H1 (cell line): Measurements from ENCODE around the gene GALNT18. TPM values are rescaled to one million over a fixed set of nuclear protein-coding genes. Genes with fewer than 3 reads are reported as not detected.

ENCODE experiments used
- CTCF ChIA-PET: fragments of 300-600 bp; sonication (Branson Sonifier 250); formaldehyde crosslinking; loops from one replicate; lab custom pipeline; 2021; ENCODE audit not compliant: partially characterized antibody; lab: Charles Lee
- POLR2A ChIA-PET: fragments of 300-600 bp; sonication (Branson Sonifier 250); formaldehyde crosslinking; loops from one replicate; lab custom pipeline; 2021; ENCODE audit warnings: inconsistent platforms; ENCODE audit not compliant: partially characterized antibody; lab: Charles Lee
- DNase-seq, 2 experiments: peaks; one replicate each; pipeline versions ENCODE4 v3.0.0 to v3.0.0-alpha.2; 2010 to 2022; ENCODE audit warnings: low spot score in 2 of 2, low read depth in 1 of 2, mixed read lengths in 1 of 2
- FAIRE-seq: peaks from 2 replicates; lab custom pipeline; 2011; peaks lifted over from hg19 to GRCh38; lab: Jason Lieb, UNC
- H2AFZ ChIP-seq: 2 replicates; pipeline ENCODE4 v1.8.1; 2012; ENCODE audit warnings: low read length, inconsistent platforms
- H2AK5ac ChIP-seq: 2 replicates; pipeline ENCODE4 v1.6.1; 2013; ENCODE audit warnings: low read depth, low read length
- H2BK120ac ChIP-seq: replicated peaks from 2 replicates; pipeline ENCODE3; 2013; ENCODE audit warnings: low read depth, low read length, inconsistent platforms
- H2BK12ac ChIP-seq: 2 replicates; pipeline ENCODE4 v1.6.1; 2013; ENCODE audit warnings: low read depth, low read length
- H2BK15ac ChIP-seq: 2 replicates; pipeline ENCODE4 v1.6.1; 2013; ENCODE audit warnings: low read length
- H2BK20ac ChIP-seq: 2 replicates; pipeline ENCODE4 v1.6.1; 2013; ENCODE audit warnings: low read length
- H2BK5ac ChIP-seq: 2 replicates; pipeline ENCODE4 v1.6.1; 2013; ENCODE audit warnings: low read depth, low read length
- H3K14ac ChIP-seq: 2 replicates; pipeline ENCODE4 v1.6.1; 2013; ENCODE audit warnings: inconsistent platforms; ENCODE audit not compliant: insufficient read length
- H3K18ac ChIP-seq: 2 replicates; pipeline ENCODE4 v1.6.1; 2013; ENCODE audit warnings: low read length; ENCODE audit errors: extremely low read depth
- H3K23ac ChIP-seq: 2 replicates; pipeline ENCODE4 v1.6.1; 2013; ENCODE audit warnings: inconsistent platforms; ENCODE audit not compliant: insufficient read length
- H3K23me2 ChIP-seq: 2 replicates; pipeline ENCODE4 v1.6.1; 2013; ENCODE audit warnings: low read depth, low read length
- H3K27ac ChIP-seq: 2 replicates; pipeline ENCODE4 v1.6.1; 2011; ENCODE audit warnings: low read depth, low read length, inconsistent platforms
- H3K27me3 ChIP-seq, 4 experiments: replicated peaks in 1 of 4; 1 replicate in 1 of 4; 2 replicates in 3 of 4; pipeline versions ENCODE4 v1.6.1 to v1.8.1; 2011 to 2013; ENCODE audit warnings: low read length in 3 of 4, mild to moderate bottlenecking in 3 of 4, inconsistent platforms in 2 of 4, mixed read lengths in 2 of 4, moderate library complexity in 1 of 4; ENCODE audit not compliant: control insufficient read depth in 3 of 4, insufficient read depth in 3 of 4; ENCODE audit errors: extremely low read depth in 1 of 4
- H3K36me3 ChIP-seq, 4 experiments: 2 replicates each; pipeline versions ENCODE4 v1.6.1 to v1.8.1; 2011 to 2013; ENCODE audit warnings: mild to moderate bottlenecking in 4 of 4, low read length in 3 of 4, moderate library complexity in 2 of 4, control low read depth in 1 of 4, inconsistent platforms in 1 of 4; ENCODE audit not compliant: insufficient read depth in 4 of 4, control insufficient read depth in 2 of 4
- H3K4ac ChIP-seq: replicated peaks from 2 replicates; pipeline ENCODE3; 2013; ENCODE audit warnings: low read length, low read depth, mixed read lengths, inconsistent platforms; ENCODE audit not compliant: insufficient read length
- H3K4me1 ChIP-seq, 4 experiments: replicated peaks in 1 of 4; 1 replicate in 1 of 4; 2 replicates in 3 of 4; pipeline versions ENCODE4 v1.6.1 to v1.8.1; 2011 to 2013; ENCODE audit warnings: low read length in 3 of 4, inconsistent platforms in 2 of 4, mixed read lengths in 1 of 4; ENCODE audit not compliant: insufficient read depth in 4 of 4, control insufficient read depth in 3 of 4
- H3K4me2 ChIP-seq, 2 experiments: 2 replicates each; pipeline versions ENCODE4 v1.6.1 to v1.8.1; 2011 to 2013; ENCODE audit warnings: low read depth in 2 of 2, low read length in 2 of 2, control low read depth in 1 of 2, inconsistent platforms in 1 of 2, mild to moderate bottlenecking in 1 of 2; ENCODE audit not compliant: insufficient read depth in 1 of 2
- H3K4me3 ChIP-seq, 4 experiments: fragments of 200-600, 300-600 bp in 1 of 4; sonication (generic), shearing (Covaris generic), sonication (Bioruptor Twin) in 1 of 4; 2 replicates each; pipeline versions ENCODE4 v1.5.1 to v1.8.1; 2011 to 2016; ENCODE audit warnings: low read length in 4 of 4, low read depth in 3 of 4, control low read depth in 2 of 4, inconsistent platforms in 2 of 4, mild to moderate bottlenecking in 2 of 4, mixed read lengths in 1 of 4, moderate library complexity in 1 of 4; ENCODE audit not compliant: insufficient read depth in 2 of 4; ENCODE audit errors: extremely low read depth in 1 of 4
- H3K56ac ChIP-seq: replicated peaks from 2 replicates; pipeline ENCODE3; 2013; ENCODE audit warnings: low read depth, mild to moderate bottlenecking, mixed read lengths, low read length, inconsistent platforms; ENCODE audit not compliant: insufficient read length
- H3K79me1 ChIP-seq: 2 replicates; pipeline ENCODE4 v1.6.1; 2013; ENCODE audit warnings: low read depth, low read length, control low read depth
- H3K79me2 ChIP-seq, 2 experiments: 2 replicates each; pipeline versions ENCODE4 v1.6.1 to v1.8.1; 2012 to 2013; ENCODE audit warnings: low read length in 2 of 2, mild to moderate bottlenecking in 2 of 2, inconsistent platforms in 1 of 2; ENCODE audit not compliant: insufficient read depth in 2 of 2, control insufficient read depth in 1 of 2
- H3K9ac ChIP-seq, 4 experiments: replicated peaks in 1 of 4; 1 replicate in 1 of 4; 2 replicates in 3 of 4; pipeline versions ENCODE4 v1.6.1 to v1.8.1; 2011 to 2013; ENCODE audit warnings: low read depth in 3 of 4, low read length in 3 of 4, control low read depth in 2 of 4, mild to moderate bottlenecking in 2 of 4, moderate library complexity in 2 of 4, inconsistent platforms in 1 of 4; ENCODE audit errors: extremely low read depth in 1 of 4
- H3K9me3 ChIP-seq, 2 experiments: 2 replicates each; pipeline versions ENCODE4 v1.6.1 to v1.8.1; 2012 to 2013; ENCODE audit warnings: mild to moderate bottlenecking in 2 of 2, moderate library complexity in 2 of 2, control low read depth in 1 of 2, inconsistent platforms in 1 of 2, low read depth in 1 of 2, low read length in 1 of 2, mixed read lengths in 1 of 2; ENCODE audit not compliant: insufficient read depth in 2 of 2
- H4K20me1 ChIP-seq, 2 experiments: replicated peaks in 1 of 2; 2 replicates each; pipeline versions ENCODE3 to v1.8.1; 2011 to 2013; ENCODE audit warnings: inconsistent platforms in 2 of 2, low read length in 2 of 2, mild to moderate bottlenecking in 1 of 2; ENCODE audit not compliant: insufficient read depth in 2 of 2, control insufficient read depth in 1 of 2
- H4K5ac ChIP-seq: 2 replicates; pipeline ENCODE4 v1.6.1; 2013; ENCODE audit warnings: low read length, low read depth, mixed read lengths, inconsistent platforms; ENCODE audit not compliant: insufficient read length
- H4K8ac ChIP-seq: 2 replicates; pipeline ENCODE4 v1.8.0; 2013; ENCODE audit warnings: mild to moderate bottlenecking, moderate library complexity, low read length, inconsistent platforms; ENCODE audit not compliant: insufficient read depth; ENCODE audit errors: extremely low read depth
- H4K91ac ChIP-seq: replicated peaks from 2 replicates; pipeline ENCODE3; 2013; ENCODE audit warnings: low read length, mixed read lengths, inconsistent platforms; ENCODE audit not compliant: insufficient read length
- ASH2L ChIP-seq: fragments of 200-600, 300-600 bp; sonication (generic); IDR thresholded peaks from one replicate; pipeline ENCODE4 v1.7.1; 2017; ENCODE audit warnings: low read length
- BACH1 ChIP-seq: IDR thresholded peaks from 2 replicates; pipeline ENCODE4 v1.6.1; 2012; ENCODE audit warnings: low read length, improper control_type of control experiment
- BRCA1 ChIP-seq: IDR thresholded peaks from 2 replicates; pipeline ENCODE4 v1.6.1; 2012; ENCODE audit warnings: low read depth, low read length, improper control_type of control experiment
- CHD1 ChIP-seq: IDR thresholded peaks from 2 replicates; pipeline ENCODE4 v1.6.1; 2012; ENCODE audit warnings: low read depth, low read length, improper control_type of control experiment
- EZH2 ChIP-seq: fragments of 200-600 bp; sonication (generic); IDR thresholded peaks from 2 replicates; pipeline ENCODE4 v1.7.1; 2012; ENCODE audit warnings: low read depth, mild to moderate bottlenecking, moderate library complexity, low read length, inconsistent platforms; ENCODE audit not compliant: severe bottlenecking
- FOSL1 ChIP-seq: IDR thresholded peaks from 2 replicates; pipeline ENCODE4 v1.6.1; 2011; ENCODE audit warnings: mild to moderate bottlenecking, low read depth, low read length, moderate library complexity; ENCODE audit not compliant: insufficient read depth
- POLR2AphosphoS5 ChIP-seq: IDR thresholded peaks from 2 replicates; pipeline ENCODE4 v1.6.1; 2011; ENCODE audit warnings: low read depth, low read length
- RAD21 ChIP-seq, 2 experiments: IDR thresholded peaks in 1 of 2; conservative IDR thresholded peaks in 1 of 2; 2 replicates each; pipeline ENCODE4 v1.6.1; 2011; ENCODE audit warnings: low read depth in 2 of 2, low read length in 2 of 2, improper control_type of control experiment in 1 of 2, inconsistent platforms in 1 of 2, mild to moderate bottlenecking in 1 of 2, moderate library complexity in 1 of 2
- SAP30 ChIP-seq: fragments of 300-600 bp; sonication (generic); IDR thresholded peaks from 2 replicates; pipeline ENCODE4 v1.7.1; 2012; ENCODE audit warnings: low read length, moderate library complexity, mild to moderate bottlenecking, inconsistent platforms; ENCODE audit not compliant: insufficient read depth, insufficient replicate concordance
- SIX5 ChIP-seq: IDR thresholded peaks from 2 replicates; pipeline ENCODE4 v1.6.1; 2011; ENCODE audit warnings: mild to moderate bottlenecking, low read depth, low read length
- SP1 ChIP-seq: IDR thresholded peaks from 2 replicates; pipeline ENCODE4 v1.6.1; 2011; ENCODE audit warnings: low read depth, low read length
- SUZ12 ChIP-seq: fragments of 200-600 bp; sonication (generic); IDR thresholded peaks from 2 replicates; pipeline ENCODE4 v1.6.1; 2012; ENCODE audit warnings: mild to moderate bottlenecking, inconsistent platforms, low read length, moderate library complexity, mixed read lengths
- TAF7 ChIP-seq: optimal IDR thresholded peaks from 2 replicates; pipeline ENCODE3; 2011; ENCODE audit warnings: low read depth, mild to moderate bottlenecking, inconsistent platforms, low read length, moderate library complexity, borderline replicate concordance
- USF2 ChIP-seq: IDR thresholded peaks from 2 replicates; pipeline ENCODE4 v1.6.1; 2011; ENCODE audit warnings: low read length, improper control_type of control experiment
- WGBS, 2 experiments: shearing (Covaris generic) in 1 of 2; methylation state at CpG; one replicate each; pipeline versions ENCODE4 v1.1.6 to v1.1.7; 2013 to 2015; ENCODE audit warnings: low lambda C conversion rate in 2 of 2, mixed read lengths in 2 of 2, inconsistent platforms in 1 of 2, low coverage in 1 of 2, missing lambda C conversion rate in 1 of 2; ENCODE audit not compliant: insufficient replicate concordance in 2 of 2, insufficient coverage in 1 of 2, insufficient read length in 1 of 2; ENCODE audit errors: extremely low coverage in 1 of 2, missing lambda C conversion rate in 1 of 2; 5-methylcytosine and 5-hydroxymethylcytosine counted together
- polyA plus RNA-seq, 7 experiments: library from polyadenylated mRNA; depleted of rRNA in 3 of 7; stranded (reverse) in 5 of 7; unstranded in 2 of 7; fragments of >200 nt in 5 of 7; fragments of 200-250 nt in 2 of 7; gene quantifications; 1 replicate in 5 of 7; 2 replicates in 1 of 7; 4 replicates in 1 of 7; pipeline versions ENCODE4 v1.2.1 to v1.2.3, GENCODE V29; 2011 to 2013; ENCODE audit warnings: missing spikeins in 2 of 7, mixed read lengths in 2 of 7
- total RNA-seq: library from RNA; stranded (reverse); fragmentation: NEBNext Ultra II Directional; extraction: Animal tissue kit (Norgen Biotek cat#: 25700); gene quantifications from 2 replicates; pipeline ENCODE4 v1.2.1, GENCODE V29; 2021

The GALNT18 gene
- total and polyA plus RNA-seq, 2 of the 8 experiments (the other 6 are each of a cell fraction or from before 2014, with no cell fraction given), result 6.0 to 9.4 TPM

- Histone ChIP-seq H3K36me3 (no peaks in the 10 kb centered on the region), H2AFZ (no peak overlapping the region), H2BK12ac (no peak overlapping the region), H3K23ac (no peak overlapping the region), H3K18ac (no peak overlapping the region), H2BK120ac (no peak overlapping the region), H3K9me3 (no peaks in the 10 kb centered on the region), H3K79me1 (no peaks in the 10 kb centered on the region), H3K4me1 (no peaks in the 10 kb centered on the region), H4K91ac (no peak overlapping the region), H3K9ac (no peak overlapping the region), H4K8ac (no peak overlapping the region), H2BK15ac (no peak overlapping the region), H4K20me1 (no peaks in the 10 kb centered on the region), H3K4me3 (no peak overlapping the region), H3K4me2 (no peak overlapping the region), H3K14ac (no peak overlapping the region), H3K27me3 (peaks cover 0 to 1% (median 0%) of the 10 kb centered on the region in 4 experiments; a peak in 1 of 7 replicates), H2BK20ac (no peak overlapping the region), H3K79me2 (no peaks in the 10 kb centered on the region; a peak in 1 of 4 replicates), H4K5ac (no peak overlapping the region), H3K23me2 (no peaks in the 10 kb centered on the region), H3K56ac (no peak overlapping the region), H2AK5ac (no peak overlapping the region), H2BK5ac (no peak overlapping the region), H3K4ac (no peak overlapping the region), H3K27ac (no peak overlapping the region)
- DNase-seq, result no peak
- FAIRE-seq, result no peak
- ChIA-PET POLR2A (no interaction called here), CTCF (interaction anchor here (1.0 to 1.7 kb wide), 4 partner anchors 10 to 15 kb away, joined by 3 to 5 read pairs (median 4); no protein-coding TSS in a partner anchor)
- 97% methylated on average over 4 of the region's 4 CpGs; no CpG with 5 or more reads in 1 of the 2 experiments for WGBS, 2 experiments
- TF ChIP-seq RAD21 (IDR thresholded peaks at IDR 0.05 in 1 of 2, conservative IDR thresholded peaks at IDR 0.05 in 1 of 2; ENCODE audit: low read depth in 2 of 2, low read length in 2 of 2) (no peak), SIX5 (no peak), SAP30 (no peak), FOSL1 (no peak), EZH2 (no peak), CHD1 (no peak), BACH1 (no peak), SUZ12 (no peak), POLR2AphosphoS5 (no peak), USF2 (no peak), SP1 (no peak), BRCA1 (no peak), ASH2L (no peak), TAF7 (no peak)
These were observed 191.4 kb downstream of the GALNT18 start for GRCh38 chr11:11430431-11430830.
